Mesothelial cell of epicardium (in vitro differentiated cells): ENCODE results near the gene PTGR3. TPM values are rescaled to one million over a fixed set of nuclear protein-coding genes. Genes with fewer than 3 reads are reported as not detected.

Experiments
- DNase-seq, 2 experiments: peaks; one replicate each; pipeline ENCODE4 v3.0.0; 2021; ENCODE audit warnings: low spot score in 2 of 2; ENCODE audit not compliant: unreplicated experiment in 2 of 2
- H3K27ac Mint-ChIP-seq: 2 replicates; pipeline ENCODE4 v1.8.0; 2021; ENCODE audit warnings: mixed read lengths
- H3K27me3 Mint-ChIP-seq: 2 replicates; pipeline ENCODE4 v1.8.0; 2021; ENCODE audit warnings: low read depth, mixed read lengths
- H3K36me3 Mint-ChIP-seq: 2 replicates; pipeline ENCODE4 v1.8.0; 2021; ENCODE audit warnings: mixed read lengths
- H3K4me1 Mint-ChIP-seq: 2 replicates; pipeline ENCODE4 v1.8.0; 2021; ENCODE audit warnings: mixed read lengths
- H3K4me3 Mint-ChIP-seq: 2 replicates; pipeline ENCODE4 v1.8.0; 2021; ENCODE audit warnings: mild to moderate bottlenecking, moderate library complexity, mixed read lengths
- H3K9me3 Mint-ChIP-seq: 2 replicates; pipeline ENCODE4 v1.8.0; 2021; ENCODE audit warnings: mixed read lengths
- CTCF ChIP-seq: fragments of 200-600 bp; sonication (generic); IDR thresholded peaks from one replicate; pipeline ENCODE4 v1.5.0; 2021; ENCODE audit warnings: antibody characterized with exemption; ENCODE audit not compliant: unreplicated experiment
- total RNA-seq: library from RNA; stranded (reverse); gene quantifications from 3 replicates; pipeline ENCODE4 v1.2.1, GENCODE V29; 2021

PTGR3 gene
- total RNA-seq, 1 donor from 2014 or later, result 47.0 TPM

- no peaks in the 10 kb centered on the region for H3K4me1 Mint-ChIP-seq
- no peak overlapping the region for H3K4me3 Mint-ChIP-seq
- no peaks in the 10 kb centered on the region for H3K36me3 Mint-ChIP-seq
- no peak overlapping the region for H3K27ac Mint-ChIP-seq
- TF ChIP-seq CTCF, result no peak
- DNase-seq, result no peak
- peaks cover 13% of the 10 kb centered on the region for H3K27me3 Mint-ChIP-seq
- H3K9me3 Mint-ChIP-seq, result no peaks in the 10 kb centered on the region
Measured at GRCh38 chr18:75162978-75163377, 46.0 kb downstream of the PTGR3 start.

- no peak for TF ChIP-seq CTCF
- peaks cover 13% of the 10 kb centered on the region for H3K27me3 Mint-ChIP-seq
- H3K4me1 Mint-ChIP-seq, result no peaks in the 10 kb centered on the region
- H3K9me3 Mint-ChIP-seq, result no peaks in the 10 kb centered on the region
- H3K36me3 Mint-ChIP-seq, result no peaks in the 10 kb centered on the region
- no peak for DNase-seq
- no peak overlapping the region for H3K4me3 Mint-ChIP-seq
- H3K27ac Mint-ChIP-seq, result no peak overlapping the region
Measured at GRCh38 chr18:75162467-75162866, 46.5 kb downstream of the PTGR3 start.

DNA sequence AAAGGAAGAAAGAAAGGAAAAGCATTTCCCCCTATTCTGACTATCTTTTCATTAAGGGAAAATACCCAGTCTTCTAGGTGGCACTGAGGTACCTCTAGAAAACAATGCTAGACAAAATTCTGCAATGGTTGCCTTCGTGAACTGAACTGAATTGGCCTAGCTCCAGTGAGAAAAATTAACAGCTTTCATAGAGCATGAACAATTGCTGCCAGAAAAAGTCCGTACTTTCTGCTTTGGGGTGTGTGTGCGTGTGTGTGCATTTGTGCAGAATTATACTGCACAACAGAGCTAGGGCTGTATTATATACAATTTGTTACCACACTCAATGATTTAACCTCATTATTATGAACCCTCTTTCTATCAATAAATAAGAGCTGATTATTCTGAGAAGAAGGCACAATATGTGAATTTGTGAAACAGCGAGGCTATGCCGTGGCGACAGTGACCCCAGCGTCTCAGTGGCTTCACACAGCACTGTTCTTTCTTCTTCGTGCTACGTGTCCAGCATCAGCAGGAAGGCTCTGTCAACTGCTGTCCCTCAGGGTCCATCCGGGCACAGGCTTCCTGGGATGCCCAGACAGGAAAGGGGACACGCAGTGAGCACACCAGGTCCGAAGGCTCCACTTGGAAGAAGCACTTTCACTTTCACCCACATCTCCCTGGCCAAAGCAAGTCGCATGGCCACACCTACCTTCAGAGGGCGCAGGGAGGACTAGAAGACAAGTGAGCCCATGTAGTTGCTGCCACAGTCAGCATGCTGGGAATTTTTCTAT lies 47.5 kb downstream of the PTGR3 start:
- no peak overlapping the region for H3K4me3 Mint-ChIP-seq
- H3K9me3 Mint-ChIP-seq, result no peaks in the 10 kb centered on the region
- H3K36me3 Mint-ChIP-seq, result no peaks in the 10 kb centered on the region
- DNase-seq, result no peak
- H3K27ac Mint-ChIP-seq, result no peak overlapping the region
- no peak for TF ChIP-seq CTCF
- peaks cover 11% of the 10 kb centered on the region for H3K27me3 Mint-ChIP-seq
- no peaks in the 10 kb centered on the region for H3K4me1 Mint-ChIP-seq

DNA sequence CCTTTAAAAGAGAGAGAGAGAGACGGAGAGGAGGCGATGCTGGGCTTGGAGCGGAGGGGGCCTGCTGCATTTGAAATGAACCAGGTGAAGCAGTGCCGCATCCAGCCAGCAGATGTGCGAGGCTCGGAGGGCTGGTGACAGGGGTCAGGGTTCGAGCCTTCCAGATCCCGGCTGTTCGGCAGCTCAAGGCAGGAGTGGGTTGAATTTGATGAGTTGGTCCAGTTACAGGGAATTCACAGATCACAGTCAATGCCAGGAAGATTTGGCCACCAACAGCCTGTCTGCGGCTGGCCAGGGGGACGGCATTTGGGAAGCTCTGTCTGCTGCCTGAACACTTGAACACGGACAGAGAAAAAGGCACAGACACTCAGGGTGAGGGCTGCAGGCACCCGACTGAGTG lies 48.6 kb downstream of the PTGR3 start:
- TF ChIP-seq CTCF, result no peak
- H3K4me3 Mint-ChIP-seq, result no peak overlapping the region
- no peak overlapping the region for H3K27ac Mint-ChIP-seq
- H3K27me3 Mint-ChIP-seq, result peaks cover 11% of the 10 kb centered on the region
- no peaks in the 10 kb centered on the region for H3K4me1 Mint-ChIP-seq
- H3K36me3 Mint-ChIP-seq, result no peaks in the 10 kb centered on the region
- no peaks in the 10 kb centered on the region for H3K9me3 Mint-ChIP-seq
- no peak for DNase-seq

DNA sequence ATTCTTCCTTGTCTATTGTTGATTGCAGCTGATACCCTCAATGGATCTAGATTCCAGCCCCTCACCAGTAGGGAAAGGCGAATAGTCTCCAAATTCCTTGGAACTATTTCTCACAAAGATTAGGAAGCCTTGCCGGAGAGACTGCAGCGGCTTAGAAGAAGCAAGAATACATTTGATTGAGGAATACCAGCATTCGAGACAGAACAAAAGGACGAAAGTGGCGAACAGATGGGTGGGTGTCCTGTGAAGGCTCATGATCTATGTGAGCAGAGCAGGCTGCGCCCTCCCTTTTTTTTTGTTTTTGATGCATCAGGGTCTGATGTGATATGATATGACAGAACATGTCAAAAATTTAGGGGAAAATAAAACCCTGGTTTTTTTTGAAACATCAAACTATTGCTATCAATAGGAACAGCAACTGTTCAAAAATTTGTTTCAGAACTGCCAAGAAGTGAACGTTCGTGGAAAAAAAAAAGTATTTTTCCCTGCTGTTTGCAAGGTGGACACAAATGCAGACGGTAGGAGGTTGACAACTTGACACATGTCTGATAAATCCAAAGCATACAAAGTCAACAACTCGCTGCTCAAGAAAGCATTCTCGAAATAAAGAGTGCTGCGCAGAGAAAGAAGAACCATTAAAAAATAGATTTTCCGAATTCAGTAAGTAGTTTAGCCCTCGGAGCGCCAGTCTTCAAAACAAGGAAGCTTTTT lies 49.1 kb downstream of the PTGR3 start:
- no peak for DNase-seq
- Mint-ChIP-seq H3K4me1 (no peaks in the 10 kb centered on the region), H3K27ac (no peak overlapping the region), H3K9me3 (peaks cover 5% of the 10 kb centered on the region), H3K27me3 (peaks cover 11% of the 10 kb centered on the region), H3K36me3 (peaks cover 5% of the 10 kb centered on the region), H3K4me3 (no peak overlapping the region)
- TF ChIP-seq CTCF, result no peak
